ENCODE measurements around the gene ZNF705A. TPM values are rescaled to one million over a fixed set of nuclear protein-coding genes. Genes with fewer than 3 reads are reported as not detected.
"Not testable (repeated sequence)": the region's sequence is repeated elsewhere in the genome, so short reads cannot be mapped to it uniquely, and the experiment has no call there.

The ZNF705A gene
- polyA plus RNA-seq (2012; ENCODE audit: missing spikeins), result not detected

DNA sequence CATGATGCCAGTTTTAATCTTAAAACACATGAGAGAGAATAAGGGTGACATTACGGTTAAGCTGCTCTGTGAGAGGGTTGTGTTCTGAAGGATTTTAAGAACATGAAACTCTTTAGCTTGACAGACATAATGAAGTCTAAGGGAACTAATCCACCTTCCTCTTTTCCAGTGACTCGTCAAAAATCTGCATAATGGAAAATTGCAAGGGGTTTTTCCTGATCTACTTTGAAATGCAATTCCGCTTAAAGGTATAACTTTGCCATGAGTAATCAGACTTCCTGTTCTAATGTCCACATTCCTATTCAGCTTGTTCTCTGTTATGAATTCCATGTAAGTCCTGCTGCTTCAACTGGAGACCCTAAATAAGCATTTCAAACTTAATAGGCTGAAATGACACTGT, at the start of gene ZNF705A:
Gene ZNF705A (plus strand): TSS at position 171 of the 400 bp plus-strand sequence. CDS start 15,611 bp downstream, outside the sequence.
- FAIRE-seq, result no peak
- DNase-seq (ENCODE audit: insufficient read length), result no peak

DNA sequence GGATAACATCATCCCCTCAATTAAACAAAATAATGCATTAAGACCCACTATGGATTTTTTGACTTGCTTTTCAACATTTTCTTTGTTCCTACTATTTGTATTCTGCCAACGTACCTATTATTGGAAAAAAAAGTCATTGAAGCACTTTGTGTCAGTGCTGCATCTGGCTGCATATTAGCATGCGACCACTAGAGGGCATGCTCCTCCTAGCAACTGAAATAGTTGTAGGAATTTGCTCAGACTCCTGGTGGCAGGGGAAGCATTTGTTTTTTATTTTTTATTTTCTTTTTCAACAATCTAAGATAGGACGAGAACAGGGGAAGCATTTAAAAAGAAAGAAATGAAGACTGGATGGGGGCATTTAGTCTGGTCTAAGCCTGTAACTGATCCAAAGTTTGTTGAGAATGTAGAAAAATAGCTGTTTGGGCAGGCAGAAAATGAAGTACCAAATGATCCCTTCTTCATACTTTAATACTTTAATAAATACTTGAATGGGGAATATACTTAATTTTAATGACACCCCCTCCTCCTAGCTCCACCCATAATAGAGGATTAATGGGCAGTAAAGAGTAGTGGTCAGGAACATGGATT, 47.9 kb upstream of the ZNF705A start:
- DNase-seq (ENCODE audit: insufficient read length) (peak; percentile 23), FAIRE-seq (peak; percentile 88)
- TF ChIP-seq POLR2AphosphoS5 (IDR thresholded peaks at IDR 0.05; ENCODE audit: low read depth, low read length) (no peak), TAF1 (IDR thresholded peaks at IDR 0.05; ENCODE audit: borderline replicate concordance, low read depth, low read length) (no peak), POLR2A (IDR thresholded peaks at IDR 0.05; ENCODE audit: low read depth, low read length) (no peak)

More for the DNA sequence above, at the start of gene ZNF705A:
- TF ChIP-seq POLR2AphosphoS5 (IDR thresholded peaks at IDR 0.05; ENCODE audit: low read depth, low read length), result no peak

DNA sequence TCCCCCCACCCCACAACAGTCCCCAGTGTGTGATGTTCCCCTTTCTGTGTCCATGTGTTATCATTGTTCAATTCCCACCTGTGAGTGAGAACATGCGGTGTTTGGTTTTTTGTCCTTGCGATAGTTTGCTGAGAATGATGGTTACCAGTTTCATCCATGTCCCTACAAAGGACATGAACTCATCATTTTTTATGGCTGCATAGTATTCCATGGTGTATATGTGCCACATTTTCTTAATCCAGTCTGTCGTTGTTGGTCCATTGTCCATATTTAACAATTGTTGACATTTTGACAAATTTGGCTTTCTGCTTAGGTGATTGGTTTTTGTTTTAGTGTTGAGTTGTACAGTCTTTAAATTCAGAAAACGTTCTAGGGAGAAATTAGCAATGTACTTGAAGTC, 43.7 kb upstream of the ZNF705A start:
- not testable (repeated sequence) for FAIRE-seq

DNA sequence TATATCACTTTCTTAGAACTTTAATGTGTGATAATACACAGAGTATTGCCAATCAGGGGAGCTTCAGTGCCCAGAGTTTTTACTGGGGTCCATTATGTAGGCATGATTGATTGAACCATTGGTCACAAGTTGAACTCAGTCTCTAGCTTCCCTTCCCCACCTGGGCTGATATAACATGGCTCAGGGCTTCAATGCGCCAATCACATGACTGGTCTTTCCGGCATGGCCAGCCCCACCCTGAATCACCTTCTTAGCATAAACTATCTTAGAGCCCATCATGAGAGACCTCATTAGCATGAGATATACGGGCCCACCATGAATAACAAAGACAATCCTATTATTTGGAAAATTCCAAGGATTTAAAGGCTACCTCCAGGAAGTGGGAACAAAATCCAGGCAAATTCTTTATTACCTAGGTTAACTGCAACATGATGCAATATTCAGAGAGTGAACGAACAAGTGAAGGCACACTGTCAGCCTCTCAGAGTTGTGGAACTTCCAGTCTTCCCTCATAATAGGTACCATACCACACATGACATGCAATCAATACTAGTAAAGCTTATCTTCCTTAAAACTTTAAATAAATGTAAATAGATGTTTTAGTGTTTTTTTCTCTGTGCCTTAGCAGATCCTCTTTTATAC, 36.6 kb upstream of the ZNF705A start:
- DNase-seq (ENCODE audit: insufficient read length) (no peak), FAIRE-seq (no peak)
- TF ChIP-seq POLR2AphosphoS5 (IDR thresholded peaks at IDR 0.05; ENCODE audit: low read depth, low read length) (no peak), TAF1 (IDR thresholded peaks at IDR 0.05; ENCODE audit: borderline replicate concordance, low read depth, low read length) (no peak), POLR2A (IDR thresholded peaks at IDR 0.05; ENCODE audit: low read depth, low read length) (no peak)

More for the DNA sequence above, 43.7 kb upstream of the ZNF705A start:
- DNase-seq (ENCODE audit: insufficient read length), result not testable (repeated sequence)

DNA sequence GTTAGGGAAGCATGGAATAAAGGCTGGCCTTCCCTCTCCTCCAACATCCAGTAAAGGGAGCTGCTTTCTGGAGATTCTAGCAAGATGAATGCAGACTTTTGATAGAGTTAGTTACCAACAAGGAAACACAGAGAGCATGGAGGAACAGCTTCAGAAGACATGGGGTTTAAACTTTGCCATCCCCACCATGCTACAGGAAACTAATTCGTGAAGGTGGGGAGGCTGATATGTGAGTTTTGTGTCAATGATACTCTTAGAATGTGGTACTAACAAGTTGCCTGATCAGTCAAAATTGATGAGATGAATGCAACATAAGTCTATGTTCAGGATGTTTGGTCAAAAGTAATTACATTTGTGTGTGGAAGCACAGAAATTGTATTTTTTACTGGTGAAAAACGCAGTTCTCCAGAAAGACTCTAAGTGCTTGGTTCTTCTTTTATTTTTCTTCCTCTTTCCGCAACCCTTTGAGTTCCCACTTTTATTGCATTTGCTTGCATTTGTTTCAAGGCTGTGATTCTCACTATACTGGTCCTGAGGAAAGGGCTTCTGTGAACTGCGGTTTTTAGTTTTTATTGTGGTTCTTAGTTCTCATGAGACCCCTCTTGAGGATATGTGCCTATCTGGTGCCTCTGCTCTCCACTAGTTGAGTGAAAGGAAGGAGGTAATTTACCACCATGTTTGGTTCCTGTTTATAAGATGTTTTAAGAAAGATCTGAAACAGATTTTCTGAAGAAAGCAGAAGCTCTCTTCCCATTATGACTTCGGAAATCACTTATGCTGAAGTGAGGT, 33.5 kb upstream of the ZNF705A start, which contains the start of gene CLEC4A:
Gene CLEC4A (plus strand): TSS at position 494 of the 789 bp plus-strand sequence. CDS start 262 bp downstream, at position 756.
- TF ChIP-seq POLR2AphosphoS5 (IDR thresholded peaks at IDR 0.05; ENCODE audit: low read depth, low read length) (no peak), POLR2A (IDR thresholded peaks at IDR 0.05; ENCODE audit: low read depth, low read length) (no peak), TAF1 (IDR thresholded peaks at IDR 0.05; ENCODE audit: borderline replicate concordance, low read depth, low read length) (no peak)
- DNase-seq (ENCODE audit: insufficient read length), result no peak
- peak; percentile 50 for FAIRE-seq

DNA sequence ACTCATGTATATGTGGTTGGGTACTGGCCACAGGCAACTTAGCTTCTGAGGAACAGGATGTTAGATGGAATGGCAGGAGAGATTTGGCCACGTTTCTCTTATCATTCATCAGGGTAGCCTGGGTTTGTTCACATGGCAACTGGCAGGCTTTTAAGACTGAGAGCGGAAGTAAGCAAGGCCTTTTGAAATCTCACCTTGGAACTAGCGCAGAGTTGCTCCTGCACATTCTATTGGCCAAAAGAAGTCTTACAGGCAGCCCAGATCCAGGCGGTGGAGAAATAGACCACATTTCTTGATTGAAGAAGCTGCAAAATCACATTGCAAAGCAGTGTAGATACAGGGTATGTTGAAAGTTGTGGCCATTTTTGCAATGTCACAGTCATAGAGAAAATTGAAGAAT, 29.7 kb upstream of the ZNF705A start:
- FAIRE-seq (no peak), DNase-seq (ENCODE audit: insufficient read length) (no peak)
- TF ChIP-seq POLR2A (IDR thresholded peaks at IDR 0.05; ENCODE audit: low read depth, low read length), result no peak
- no peak for TF ChIP-seq TAF1 (IDR thresholded peaks at IDR 0.05; ENCODE audit: borderline replicate concordance, low read depth, low read length)
- TF ChIP-seq POLR2AphosphoS5 (IDR thresholded peaks at IDR 0.05; ENCODE audit: low read depth, low read length), result no peak

DNA sequence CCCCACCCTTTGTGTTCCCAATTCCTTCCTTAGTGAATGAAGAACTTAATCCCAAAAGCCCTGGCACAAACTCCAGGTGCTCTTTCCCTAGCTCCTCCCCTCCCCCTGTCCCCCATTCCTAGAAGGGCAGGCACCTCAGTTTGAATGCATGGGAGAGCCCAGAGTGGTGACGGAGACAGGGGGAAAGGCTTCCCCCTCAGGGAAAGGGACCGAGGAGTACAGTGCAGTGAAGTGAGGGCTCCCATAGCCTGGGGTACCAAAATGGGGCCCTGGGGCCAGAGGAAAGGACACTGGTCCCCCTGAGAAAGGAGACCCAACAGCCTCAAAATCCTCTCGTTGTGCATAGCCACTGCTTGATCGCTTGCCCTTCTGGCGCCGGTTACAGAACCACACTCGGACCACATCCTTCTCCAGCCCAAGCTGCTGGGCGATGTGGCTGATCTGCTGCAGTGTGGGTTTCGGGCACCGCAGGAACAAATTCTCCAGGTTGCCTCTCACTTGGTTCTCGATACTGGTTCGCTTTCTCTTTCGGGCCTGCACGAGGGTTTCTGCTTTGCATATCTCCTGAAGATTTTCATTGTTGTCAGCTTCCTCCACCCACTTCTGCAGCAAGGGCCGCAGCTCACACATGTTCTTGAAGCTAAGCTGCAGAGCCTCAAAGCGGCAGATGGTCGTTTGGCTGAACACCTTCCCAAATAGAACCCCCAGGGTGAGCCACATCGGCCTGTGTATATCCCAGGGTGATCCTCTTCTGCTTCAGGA, 23.0 kb upstream of the ZNF705A start:
- DNase-seq (ENCODE audit: insufficient read length); FAIRE-seq: not testable (repeated sequence)

DNA sequence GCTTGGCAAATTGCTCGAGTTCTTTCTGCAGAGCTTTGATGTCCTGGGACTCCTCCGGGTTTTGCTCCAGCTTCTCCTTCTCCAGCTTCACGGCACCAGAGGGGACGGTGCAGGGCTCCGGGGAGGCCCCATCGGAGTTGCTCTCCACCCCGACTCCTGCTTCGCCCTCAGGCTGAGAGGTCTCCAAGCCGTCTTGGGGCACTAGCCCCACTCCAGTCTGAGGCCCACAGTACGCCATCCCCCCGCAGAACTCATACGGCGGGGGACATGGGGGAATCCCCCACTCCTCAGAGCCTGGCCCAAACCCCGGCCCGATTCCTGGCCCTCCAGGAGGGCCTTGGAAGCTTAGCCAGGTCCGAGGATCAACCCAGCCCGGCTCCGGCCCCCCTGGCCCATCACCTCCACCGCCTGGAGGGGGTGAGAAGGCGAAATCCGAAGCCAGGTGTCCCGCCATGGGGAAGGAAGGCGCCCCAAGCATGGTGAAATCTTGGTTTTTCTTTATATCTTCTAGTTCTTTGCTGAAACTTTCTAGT, 22.4 kb upstream of the ZNF705A start:
- not testable (repeated sequence) for DNase-seq (ENCODE audit: insufficient read length); FAIRE-seq

DNA sequence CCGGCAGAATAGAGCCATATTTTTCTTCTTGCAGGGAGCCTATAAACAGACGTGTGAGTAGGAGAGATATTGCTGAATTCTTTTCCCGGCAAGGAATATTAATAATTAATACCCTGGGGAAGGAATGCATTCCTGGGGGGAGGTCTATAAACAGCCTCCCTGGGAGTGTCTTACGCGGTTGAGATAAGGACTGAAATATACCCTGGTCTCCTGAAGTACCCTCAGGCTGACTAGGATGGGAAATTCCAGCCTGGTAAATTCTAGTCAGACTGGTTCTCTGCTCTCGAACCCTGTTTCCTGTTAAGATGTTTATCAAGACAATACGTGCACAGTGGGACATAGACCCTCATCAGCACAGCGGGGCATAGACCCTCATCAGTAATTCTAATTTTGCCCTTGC, 15.2 kb upstream of the ZNF705A start:
- DNase-seq (ENCODE audit: insufficient read length); FAIRE-seq: not testable (repeated sequence)

DNA sequence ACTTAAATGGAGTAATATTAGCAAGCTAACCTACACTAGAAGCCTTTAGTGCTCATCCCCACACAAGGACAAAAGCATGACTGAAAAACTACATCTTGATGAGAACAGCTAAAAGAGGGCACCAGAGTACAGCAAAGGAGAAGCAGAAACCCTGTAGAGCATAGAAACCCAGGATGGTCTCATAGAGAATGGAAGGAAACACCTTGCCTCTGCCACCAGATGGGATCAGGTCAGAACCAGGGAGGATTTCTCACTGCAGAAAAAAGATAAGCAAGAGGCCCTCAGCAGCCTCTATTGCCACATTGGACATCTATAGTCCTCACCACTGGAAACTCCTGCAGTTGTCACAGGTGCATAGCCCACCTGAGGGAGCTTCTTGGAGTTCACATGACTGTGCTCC, 13.6 kb upstream of the ZNF705A start:
- no peak for TF ChIP-seq POLR2AphosphoS5 (IDR thresholded peaks at IDR 0.05; ENCODE audit: low read depth, low read length)
- no peak for TF ChIP-seq POLR2A (IDR thresholded peaks at IDR 0.05; ENCODE audit: low read depth, low read length)
- TF ChIP-seq TAF1 (IDR thresholded peaks at IDR 0.05; ENCODE audit: borderline replicate concordance, low read depth, low read length), result no peak
- no peak for FAIRE-seq

DNA sequence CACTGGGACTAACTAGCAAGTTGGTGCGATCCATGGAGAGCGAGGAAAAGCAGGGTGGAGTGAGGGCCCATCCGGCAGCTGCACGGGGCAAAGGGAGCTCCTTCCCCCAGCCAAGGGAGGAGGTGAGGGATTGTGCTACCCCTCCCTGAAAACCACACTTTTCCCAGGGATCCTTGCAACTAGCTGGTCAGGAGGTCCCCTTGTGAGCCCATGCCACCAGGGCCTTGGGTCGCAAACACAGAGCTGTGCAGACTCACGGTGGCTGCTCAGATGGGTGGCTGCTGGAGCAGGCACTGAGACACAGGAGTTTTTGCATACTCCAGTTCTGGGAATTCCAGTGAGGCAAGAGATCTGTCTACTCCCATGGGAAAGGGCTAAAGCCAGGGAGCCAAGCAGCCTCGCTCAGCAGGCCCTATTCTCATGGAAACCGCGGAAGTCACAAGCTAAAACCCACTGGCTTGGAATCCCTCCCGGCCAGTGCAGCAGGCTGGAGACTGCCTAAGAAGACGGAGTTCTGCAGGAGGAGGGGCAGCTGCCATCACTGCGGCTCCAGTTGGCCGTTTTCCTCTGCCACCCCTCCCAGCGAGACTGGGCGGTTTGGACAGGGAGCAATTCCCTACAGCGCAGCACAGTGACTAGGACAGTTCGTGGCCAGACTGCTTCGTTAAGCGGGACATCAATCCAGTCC, 10.9 kb upstream of the ZNF705A start:
- DNase-seq (ENCODE audit: insufficient read length) (no peak), FAIRE-seq (no peak)
- TF ChIP-seq POLR2A (IDR thresholded peaks at IDR 0.05; ENCODE audit: low read depth, low read length) (no peak), POLR2AphosphoS5 (IDR thresholded peaks at IDR 0.05; ENCODE audit: low read depth, low read length) (no peak), TAF1 (IDR thresholded peaks at IDR 0.05; ENCODE audit: borderline replicate concordance, low read depth, low read length) (no peak)

More for the DNA sequence above, 13.6 kb upstream of the ZNF705A start:
- no peak for DNase-seq (ENCODE audit: insufficient read length)

Data from GM12892 (cell line).